ENCODE measurements around the gene LRRC2. TPM values are rescaled to one million over a fixed set of nuclear protein-coding genes. Genes with fewer than 3 reads are reported as not detected.

LRRC2 gene
- total RNA-seq, 6 experiments from 2014 or later, result 0.19 to 0.56 (median 0.37) TPM

DNA sequence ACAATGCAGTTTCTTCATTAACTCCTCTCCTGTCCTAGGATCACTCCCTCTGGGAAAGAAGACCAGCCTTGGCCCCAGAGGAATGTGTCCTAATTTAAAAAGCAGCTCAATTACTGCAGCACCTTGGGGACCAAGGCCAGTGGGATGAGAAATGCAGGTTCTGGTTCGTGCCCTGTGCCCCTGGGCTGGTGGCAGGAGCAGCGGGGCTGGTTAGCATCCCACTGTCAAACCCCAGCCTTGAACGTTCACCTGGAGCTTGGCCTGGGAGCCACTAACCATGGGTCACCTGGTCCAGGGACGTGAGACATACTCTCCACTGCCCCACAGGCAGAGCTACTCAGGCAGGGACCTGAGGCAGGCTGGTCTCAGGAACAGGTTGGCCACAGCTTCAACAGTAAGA, 76.7 kb downstream of the LRRC2 start:
- Mint-ChIP-seq H3K36me3 (ENCODE audit: low read depth) (peaks cover 15% of the 10 kb centered on the region; the same call in 1 of the 2 replicates), H3K9me3 (no peaks in the 10 kb centered on the region), H3K4me1 (ENCODE audit: low read depth) (peaks cover 40% of the 10 kb centered on the region), H3K4me3 (no peak overlapping the region), H3K27me3 (ENCODE audit: insufficient read depth) (peaks cover 3% of the 10 kb centered on the region; the same call in 1 of the 2 replicates), H3K27ac (peak overlapping the region; percentile 83)
- TF ChIP-seq, protein P1, sequence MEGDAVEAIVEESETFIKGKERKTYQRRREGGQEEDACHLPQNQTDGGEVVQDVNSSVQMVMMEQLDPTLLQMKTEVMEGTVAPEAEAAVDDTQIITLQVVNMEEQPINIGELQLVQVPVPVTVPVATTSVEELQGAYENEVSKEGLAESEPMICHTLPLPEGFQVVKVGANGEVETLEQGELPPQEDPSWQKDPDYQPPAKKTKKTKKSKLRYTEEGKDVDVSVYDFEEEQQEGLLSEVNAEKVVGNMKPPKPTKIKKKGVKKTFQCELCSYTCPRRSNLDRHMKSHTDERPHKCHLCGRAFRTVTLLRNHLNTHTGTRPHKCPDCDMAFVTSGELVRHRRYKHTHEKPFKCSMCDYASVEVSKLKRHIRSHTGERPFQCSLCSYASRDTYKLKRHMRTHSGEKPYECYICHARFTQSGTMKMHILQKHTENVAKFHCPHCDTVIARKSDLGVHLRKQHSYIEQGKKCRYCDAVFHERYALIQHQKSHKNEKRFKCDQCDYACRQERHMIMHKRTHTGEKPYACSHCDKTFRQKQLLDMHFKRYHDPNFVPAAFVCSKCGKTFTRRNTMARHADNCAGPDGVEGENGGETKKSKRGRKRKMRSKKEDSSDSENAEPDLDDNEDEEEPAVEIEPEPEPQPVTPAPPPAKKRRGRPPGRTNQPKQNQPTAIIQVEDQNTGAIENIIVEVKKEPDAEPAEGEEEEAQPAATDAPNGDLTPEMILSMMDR (IDR thresholded peaks at IDR 0.05), result no peak
- DNase-seq, result no peak

GRCh38 chr3:46488735-46489361, 77.3 kb downstream of the LRRC2 start:
- Mint-ChIP-seq H3K27ac (peak overlapping the region; percentile 38), H3K36me3 (ENCODE audit: low read depth) (peaks cover 15% of the 10 kb centered on the region; the same call in 1 of the 2 replicates), H3K4me3 (peak overlapping the region; percentile 52)

GRCh38 chr3:46485779-46486175, 80.3 kb downstream of the LRRC2 start:
- Mint-ChIP-seq H3K9me3 (no peaks in the 10 kb centered on the region), H3K4me3 (no peak overlapping the region), H3K27ac (no peak overlapping the region), H3K36me3 (ENCODE audit: low read depth) (no peaks in the 10 kb centered on the region; the same call in 1 of the 2 replicates), H3K4me1 (ENCODE audit: low read depth) (peaks cover 37% of the 10 kb centered on the region), H3K27me3 (ENCODE audit: insufficient read depth) (peaks cover 4% of the 10 kb centered on the region; the same call in 1 of the 2 replicates)
- no peak for DNase-seq
- TF ChIP-seq, protein P1 (IDR thresholded peaks at IDR 0.05), result no peak

More at GRCh38 chr3:46488735-46489361, 77.3 kb downstream of the LRRC2 start:
- DNase-seq, result peak; percentile 70
- Mint-ChIP-seq H3K4me1 (ENCODE audit: low read depth) (peaks cover 40% of the 10 kb centered on the region), H3K27me3 (ENCODE audit: insufficient read depth) (peaks cover 3% of the 10 kb centered on the region; the same call in 1 of the 2 replicates), H3K9me3 (no peaks in the 10 kb centered on the region)
- TF ChIP-seq, protein P1 (IDR thresholded peaks at IDR 0.05), result peak; percentile 93

DNA sequence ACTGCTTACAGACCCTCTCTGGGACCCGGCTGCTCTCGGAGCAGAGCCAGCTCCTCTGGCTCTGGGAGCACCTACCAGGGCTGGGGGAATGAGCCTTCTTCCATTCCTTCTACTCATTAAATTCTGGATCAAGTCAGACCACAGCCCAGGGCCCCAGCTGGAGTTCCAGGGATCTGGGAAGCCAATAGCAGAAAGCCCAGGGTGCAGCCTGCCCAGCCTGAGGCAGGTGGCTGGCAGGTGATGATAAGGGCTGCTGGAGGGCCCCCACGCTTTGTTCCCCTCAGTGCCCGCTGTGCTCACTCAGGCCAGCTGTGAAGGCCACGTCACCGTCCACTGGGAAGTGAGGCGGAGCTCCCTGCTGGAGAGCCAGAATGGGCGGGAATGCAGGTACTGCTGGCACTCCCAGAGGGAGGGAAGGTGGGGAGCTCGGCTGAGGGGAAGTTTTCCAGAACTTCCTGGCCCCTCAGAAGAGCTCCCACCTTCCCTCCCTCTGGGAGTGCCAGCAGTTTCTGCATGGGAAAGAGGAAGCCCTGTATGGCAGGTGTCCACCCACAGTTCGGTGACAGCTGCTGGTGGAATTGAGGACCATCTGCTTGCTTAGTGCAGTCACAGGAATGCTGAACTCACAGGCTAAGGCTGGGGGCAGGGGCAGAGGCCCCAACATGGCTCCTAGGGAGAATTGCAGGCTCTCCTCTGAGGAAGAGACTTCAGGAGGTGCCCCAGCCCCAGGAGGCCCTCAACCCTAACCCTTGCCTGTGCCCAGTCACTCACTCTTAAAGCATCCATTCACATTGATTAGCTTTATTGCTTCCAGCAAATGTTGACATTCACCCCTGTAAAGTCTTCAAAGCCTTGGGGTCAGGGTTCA, 81.0 kb downstream of the LRRC2 start:
- Mint-ChIP-seq H3K4me1 (ENCODE audit: low read depth) (peaks cover 31% of the 10 kb centered on the region), H3K27ac (no peak overlapping the region), H3K27me3 (ENCODE audit: insufficient read depth) (peaks cover 9% of the 10 kb centered on the region; the same call in 1 of the 2 replicates), H3K4me3 (no peak overlapping the region), H3K36me3 (ENCODE audit: low read depth) (no peaks in the 10 kb centered on the region), H3K9me3 (no peaks in the 10 kb centered on the region)
- DNase-seq, result no peak
- TF ChIP-seq, protein P1 (IDR thresholded peaks at IDR 0.05), result no peak

GRCh38 chr3:46484388-46484787, 81.7 kb downstream of the LRRC2 start:
- Mint-ChIP-seq H3K4me1 (ENCODE audit: low read depth) (peaks cover 30% of the 10 kb centered on the region), H3K4me3 (no peak overlapping the region), H3K27me3 (ENCODE audit: insufficient read depth) (peaks cover 9% of the 10 kb centered on the region), H3K36me3 (ENCODE audit: low read depth) (no peaks in the 10 kb centered on the region), H3K27ac (no peak overlapping the region), H3K9me3 (no peaks in the 10 kb centered on the region)
- no peak for DNase-seq
- TF ChIP-seq, protein P1 (IDR thresholded peaks at IDR 0.05), result no peak

Data from HFFc6 (cell line).